Endothelial cell of umbilical vein (primary cell): ENCODE results near the gene PPFIBP1. TPM values are rescaled to one million over a fixed set of nuclear protein-coding genes. Genes with fewer than 3 reads are reported as not detected.

Source experiments
- BruUV-seq: library from RNA; stranded (reverse); fragments of 400-500 nt; replicated peaks from 2 replicates; lab custom pipeline; 2021; lab: Mats Ljungman, UMichigan
- CTCF ChIA-PET: fragments of 300-600, 350-600 bp; sonication (Branson Sonifier 250); formaldehyde crosslinking; loops from one replicate; lab custom pipeline; 2021; ENCODE audit warnings: antibody characterized with exemption, inconsistent platforms; lab: Charles Lee
- POLR2A ChIA-PET: fragments of 300-600, 350-600 bp; sonication (Branson Sonifier 250); formaldehyde crosslinking; loops from one replicate; lab custom pipeline; 2021; ENCODE audit warnings: antibody characterized with exemption, inconsistent platforms; lab: Charles Lee
- DNase-seq: peaks from one replicate; pipeline ENCODE4 v3.0.0-alpha.2; 2011; ENCODE audit warnings: low read depth, low spot score
- FAIRE-seq: peaks from 2 replicates; lab custom pipeline; 2011; peaks lifted over from hg19 to GRCh38; lab: Jason Lieb, UNC
- H2AFZ ChIP-seq: 2 replicates; pipeline ENCODE4 v1.6.0; 2012; ENCODE audit warnings: low read depth, low read length, control low read depth, inconsistent platforms
- H3K27ac ChIP-seq: 2 replicates; pipeline ENCODE4 v1.5.1; 2011; ENCODE audit warnings: low read depth, mild to moderate bottlenecking, control low read depth, low read length, moderate library complexity; ENCODE audit not compliant: insufficient read depth
- H3K27me3 ChIP-seq, 2 experiments: 2 replicates each; pipeline versions ENCODE4 v1.6.0 to v1.6.1; 2011; ENCODE audit warnings: low read length in 2 of 2, mixed read lengths in 1 of 2; ENCODE audit not compliant: control insufficient read depth in 2 of 2, insufficient read depth in 2 of 2
- H3K36me3 ChIP-seq, 2 experiments: 2 replicates in 1 of 2; 3 replicates in 1 of 2; pipeline ENCODE4 v1.5.1; 2011; ENCODE audit warnings: low read length in 2 of 2, mild to moderate bottlenecking in 1 of 2, moderate library complexity in 1 of 2; ENCODE audit not compliant: control insufficient read depth in 2 of 2, insufficient read depth in 2 of 2; ENCODE audit errors: extremely low read depth in 1 of 2
- H3K4me1 ChIP-seq: 3 replicates; pipeline ENCODE4 v1.5.1; 2011; ENCODE audit warnings: mild to moderate bottlenecking, low read length; ENCODE audit not compliant: control insufficient read depth, insufficient read depth; ENCODE audit errors: extremely low read depth
- H3K4me2 ChIP-seq: 2 replicates; pipeline ENCODE4 v1.6.1; 2011; ENCODE audit warnings: low read length, control low read depth, mixed read lengths; ENCODE audit not compliant: insufficient read depth
- H3K4me3 ChIP-seq, 3 experiments: fragments of 200-600 bp in 1 of 3; sonication (generic), shearing (Covaris generic) in 1 of 3; replicated peaks in 1 of 3; 2 replicates each; pipeline ENCODE4 v1.5.1; 2011 to 2016; ENCODE audit warnings: control low read depth in 3 of 3, low read length in 3 of 3, mild to moderate bottlenecking in 2 of 3, inconsistent platforms in 1 of 3, low read depth in 1 of 3, moderate library complexity in 1 of 3; ENCODE audit not compliant: insufficient read depth in 1 of 3
- H3K79me2 ChIP-seq: 2 replicates; pipeline ENCODE4 v1.6.0; 2012; ENCODE audit warnings: low read length, inconsistent platforms; ENCODE audit not compliant: control insufficient read depth, insufficient read depth
- H3K9ac ChIP-seq: replicated peaks from 2 replicates; pipeline ENCODE3; 2011; ENCODE audit warnings: low read length, control low read depth; ENCODE audit not compliant: insufficient read depth; ENCODE audit errors: extremely low read depth
- H3K9me1 ChIP-seq: replicated peaks from 3 replicates; pipeline ENCODE4 v1.6.0; 2011; ENCODE audit warnings: mild to moderate bottlenecking, low read length; ENCODE audit not compliant: control insufficient read depth, insufficient read depth; ENCODE audit errors: extremely low read depth
- H3K9me3 ChIP-seq: replicated peaks from 2 replicates; pipeline ENCODE4 v1.5.1; 2012; ENCODE audit warnings: low read length, inconsistent platforms; ENCODE audit not compliant: control insufficient read depth, insufficient read depth
- H4K20me1 ChIP-seq: replicated peaks from 2 replicates; pipeline ENCODE3; 2011; ENCODE audit warnings: mild to moderate bottlenecking, low read length; ENCODE audit not compliant: control insufficient read depth, insufficient read depth; ENCODE audit errors: extremely low read depth
- EZH2 ChIP-seq: IDR thresholded peaks from 2 replicates; pipeline ENCODE4 v1.6.1; 2012; ENCODE audit warnings: borderline replicate concordance, low read depth, mild to moderate bottlenecking, moderate library complexity, low read length, inconsistent platforms; ENCODE audit not compliant: severe bottlenecking
- FOS ChIP-seq: IDR thresholded peaks from 2 replicates; pipeline ENCODE4 v1.6.1; 2011; ENCODE audit warnings: mild to moderate bottlenecking, low read length, moderate library complexity, borderline replicate concordance; ENCODE audit not compliant: insufficient read depth
- GATA2 ChIP-seq: IDR thresholded peaks from 2 replicates; pipeline ENCODE4 v1.7.0; 2011; ENCODE audit warnings: low read depth, mild to moderate bottlenecking, moderate library complexity, mixed read lengths, low read length; ENCODE audit not compliant: insufficient read length, insufficient read depth
- JUN ChIP-seq: IDR thresholded peaks from 2 replicates; pipeline ENCODE4 v1.6.1; 2011; ENCODE audit warnings: borderline replicate concordance, low read depth; ENCODE audit not compliant: insufficient read length, insufficient read depth
- MYC ChIP-seq: IDR thresholded peaks from one replicate; pipeline ENCODE4 v1.6.1; 2011; ENCODE audit warnings: mild to moderate bottlenecking, low read depth, low read length
- POLR2A ChIP-seq: IDR thresholded peaks from 2 replicates; pipeline ENCODE4 v1.6.1; 2012; ENCODE audit warnings: low read depth, mild to moderate bottlenecking, control low read depth, low read length
- POLR2AphosphoS5 ChIP-seq: IDR thresholded peaks from 2 replicates; pipeline ENCODE4 v1.6.1; 2012; ENCODE audit warnings: low read depth, mild to moderate bottlenecking, control low read depth, low read length, moderate library complexity; ENCODE audit not compliant: insufficient read depth
- dilution Hi-C: fragments of 300-500 bp; cut with MboI; formaldehyde crosslinking; loops from one replicate; pipeline ENCODE4 v1.15.0; 2019; ENCODE audit warnings: low sequenced_read_pairs; ENCODE audit not compliant: extremely low pct_ligation_motif_present
- intact Hi-C: fragments of 100-400 bp; cut with micrococcal nuclease; formaldehyde crosslinking; loops from one replicate; pipeline ENCODE4 v1.10.0; 2022
- polyA plus RNA-seq, 4 experiments: library from polyadenylated mRNA; depleted of rRNA in 3 of 4; stranded (reverse) in 3 of 4; unstranded in 1 of 4; fragments of >200 nt; gene quantifications; 2 replicates each; pipeline versions ENCODE4 v1.2.1 to v1.2.3, GENCODE V29; 2011 to 2012; ENCODE audit warnings: missing spikeins in 1 of 4
- total RNA-seq: library from RNA; stranded (reverse); gene quantifications from 2 replicates; pipeline ENCODE4 v1.2.3, GENCODE V29; 2021
- TF ChIP-seq, protein P1 (sequence below): IDR thresholded peaks from 2 replicates; pipeline ENCODE4 v1.6.1; 2011; ENCODE audit not compliant: insufficient read depth, insufficient read length
- TF ChIP-seq, protein P2 (sequence below), 2 donors: IDR thresholded peaks; 1 replicate in 1 of 2; 2 replicates in 1 of 2; pipeline ENCODE4 v1.5.1; 2011; ENCODE audit warnings: low read length in 2 of 2, mild to moderate bottlenecking in 2 of 2, moderate library complexity in 2 of 2, control low read depth in 1 of 2, inconsistent platforms in 1 of 2, low read depth in 1 of 2; ENCODE audit not compliant: insufficient read depth in 1 of 2; ENCODE audit errors: extremely low read depth in 1 of 2

Gene PPFIBP1
- total and polyA plus RNA-seq, 2 donors (not counting 3 experiments of a cell fraction or from before 2014, with no cell fraction given): 45.5 to 154 TPM

DNA sequence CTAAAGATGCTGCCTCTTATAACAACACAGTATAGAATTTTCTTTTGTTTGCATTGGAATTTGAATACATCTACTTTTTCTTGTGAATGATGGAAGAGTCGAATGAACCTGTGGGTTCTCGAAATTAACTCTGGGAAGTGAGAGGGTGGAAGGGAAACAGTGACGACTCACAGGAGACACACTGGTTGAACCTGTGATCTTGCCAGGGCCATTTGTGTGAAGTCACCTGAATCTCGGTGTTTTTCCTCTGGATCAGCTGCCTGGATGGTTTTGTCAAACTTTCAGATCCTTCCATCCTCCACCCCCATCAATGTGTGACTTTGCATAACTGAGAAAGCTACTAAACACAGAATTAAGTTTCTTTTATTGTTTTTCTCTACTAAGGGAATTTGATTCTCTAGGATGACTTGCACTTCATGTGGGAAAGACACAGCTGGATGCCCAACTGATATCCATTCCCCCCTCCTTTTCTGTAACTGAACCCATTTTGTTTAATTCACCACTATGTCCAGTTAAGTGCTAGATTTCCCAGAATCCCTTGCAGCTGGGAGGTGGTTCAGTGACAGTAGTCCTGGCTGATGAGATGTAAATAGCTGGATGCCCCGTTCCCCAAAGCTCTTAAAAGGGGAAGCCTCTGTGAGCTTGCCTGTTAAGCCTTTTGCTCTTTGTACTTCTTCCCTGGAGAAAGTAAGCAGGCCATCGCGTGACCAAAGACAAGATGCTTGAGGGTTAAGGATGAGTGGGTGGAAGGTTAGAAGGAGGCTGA is 6.3 kb downstream of the PPFIBP1 start:
- Histone ChIP-seq H3K27me3 (no peaks in the 10 kb centered on the region), H3K4me3 (no peak overlapping the region), H3K36me3 (no peaks in the 10 kb centered on the region), H3K27ac (no peak overlapping the region), H3K9me3 (no peaks in the 10 kb centered on the region), H3K4me2 (no peak overlapping the region), H3K9ac (no peak overlapping the region), H3K79me2 (peaks cover 96% of the 10 kb centered on the region), H4K20me1 (peaks cover 11% of the 10 kb centered on the region), H3K4me1 (peaks cover 19% of the 10 kb centered on the region), H2AFZ (no peak overlapping the region), H3K9me1 (no peaks in the 10 kb centered on the region)
- ChIA-PET CTCF (interaction anchor here (0.7 to 2.3 kb wide), 3 partner anchors 9 to 96 kb away, joined by 4 to 8 read pairs (median 6); no protein-coding TSS in a partner anchor), POLR2A (no interaction called here)
- intact Hi-C loops: no loop called here
- no peak for FAIRE-seq
- DNase-seq: no peak
- TF ChIP-seq POLR2AphosphoS5 (no peak), FOS (no peak), GATA2 (no peak), MYC (no peak), JUN (no peak), EZH2 (no peak), POLR2A (no peak)
- TF ChIP-seq, protein P1, sequence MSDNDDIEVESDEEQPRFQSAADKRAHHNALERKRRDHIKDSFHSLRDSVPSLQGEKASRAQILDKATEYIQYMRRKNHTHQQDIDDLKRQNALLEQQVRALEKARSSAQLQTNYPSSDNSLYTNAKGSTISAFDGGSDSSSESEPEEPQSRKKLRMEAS: no peak
- TF ChIP-seq, protein P2, sequence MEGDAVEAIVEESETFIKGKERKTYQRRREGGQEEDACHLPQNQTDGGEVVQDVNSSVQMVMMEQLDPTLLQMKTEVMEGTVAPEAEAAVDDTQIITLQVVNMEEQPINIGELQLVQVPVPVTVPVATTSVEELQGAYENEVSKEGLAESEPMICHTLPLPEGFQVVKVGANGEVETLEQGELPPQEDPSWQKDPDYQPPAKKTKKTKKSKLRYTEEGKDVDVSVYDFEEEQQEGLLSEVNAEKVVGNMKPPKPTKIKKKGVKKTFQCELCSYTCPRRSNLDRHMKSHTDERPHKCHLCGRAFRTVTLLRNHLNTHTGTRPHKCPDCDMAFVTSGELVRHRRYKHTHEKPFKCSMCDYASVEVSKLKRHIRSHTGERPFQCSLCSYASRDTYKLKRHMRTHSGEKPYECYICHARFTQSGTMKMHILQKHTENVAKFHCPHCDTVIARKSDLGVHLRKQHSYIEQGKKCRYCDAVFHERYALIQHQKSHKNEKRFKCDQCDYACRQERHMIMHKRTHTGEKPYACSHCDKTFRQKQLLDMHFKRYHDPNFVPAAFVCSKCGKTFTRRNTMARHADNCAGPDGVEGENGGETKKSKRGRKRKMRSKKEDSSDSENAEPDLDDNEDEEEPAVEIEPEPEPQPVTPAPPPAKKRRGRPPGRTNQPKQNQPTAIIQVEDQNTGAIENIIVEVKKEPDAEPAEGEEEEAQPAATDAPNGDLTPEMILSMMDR (IDR thresholded peaks at IDR 0.05; ENCODE audit: extremely low read depth in 1 of 2, insufficient read depth in 1 of 2, low read depth in 1 of 2, low read length in 2 of 2): no peak
- dilution Hi-C loops: no loop called here
- no TSS peak for BruUV-seq
